GM23248 (cell line): ENCODE data around the gene LCNL1.

ENCODE experiments used
- EZH2 ChIP-seq: fragments of 200-600 bp; sonication (generic); IDR thresholded peaks from 2 replicates; pipeline ENCODE4 v1.6.1; 2018; ENCODE audit warnings: antibody characterized with exemption, mild to moderate bottlenecking; ENCODE audit not compliant: insufficient read depth, poor library complexity, severe bottlenecking
- EZH2phosphoT487 ChIP-seq: fragments of 200-600 bp; sonication (generic); IDR thresholded peaks from 2 replicates; pipeline ENCODE4 v1.6.1; 2018; ENCODE audit warnings: antibody characterized with exemption, moderate library complexity, mild to moderate bottlenecking, low read depth; ENCODE audit not compliant: insufficient read depth

DNA sequence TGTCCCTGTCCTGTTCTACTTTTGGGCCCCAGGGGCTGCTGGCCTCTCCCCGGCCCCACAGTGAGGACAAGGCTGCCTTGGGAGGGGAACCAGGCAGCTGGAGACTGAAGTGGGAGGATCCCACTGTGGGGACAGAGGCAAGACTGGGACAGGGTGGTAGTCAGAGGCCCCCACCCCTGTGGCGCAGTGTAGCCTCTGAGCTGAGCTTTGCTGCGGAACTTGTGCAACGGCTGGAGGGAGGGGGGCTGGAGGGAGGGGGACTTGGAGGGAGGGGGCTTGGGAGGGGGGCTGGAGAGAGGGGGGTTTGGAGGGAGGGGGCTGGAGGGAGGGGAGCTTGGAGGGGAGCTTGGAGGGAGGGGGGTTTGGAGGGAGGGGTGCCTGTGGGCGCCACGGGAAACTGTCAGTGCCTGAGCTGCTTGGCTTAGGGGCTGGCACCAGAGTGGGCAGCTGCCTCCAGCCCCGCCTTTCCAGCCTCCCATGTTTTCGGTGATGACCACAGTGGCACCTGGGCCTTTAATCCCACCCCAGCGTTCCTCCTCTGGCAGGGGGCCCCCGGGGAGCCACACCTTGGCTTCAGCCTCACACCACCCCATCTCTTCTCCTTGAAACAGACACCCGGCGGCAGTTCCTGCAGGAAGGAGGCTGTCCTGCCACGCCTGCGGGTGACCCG lies 51.4 kb downstream of the LCNL1 start:
- TF ChIP-seq EZH2 = no peak
- no peak for TF ChIP-seq EZH2phosphoT487
